Coronary artery (tissue), 2 donors: Measurements from ENCODE around the gene OR6X1.

Source experiments
- DNase-seq: peaks from one replicate; pipeline ENCODE4 v3.0.0-alpha.2; 2017; ENCODE audit warnings: low spot score
- H3K27ac ChIP-seq, 2 donors: fragments of 200-600 bp; sonication (generic); one replicate each; pipeline ENCODE4 v1.5.1; 2016 to 2019
- H3K4me3 ChIP-seq: fragments of 200-600 bp; sonication (generic); 2 replicates; pipeline ENCODE4 v1.5.1; 2016; ENCODE audit warnings: mild to moderate bottlenecking, moderate library complexity
- CTCF ChIP-seq: fragments of 200-600 bp; sonication (generic); IDR thresholded peaks from one replicate; pipeline ENCODE4 v1.5.1; 2019; ENCODE audit warnings: antibody characterized with exemption

OR6X1 gene

GRCh38 chr11:123742031-123742723 is 12.1 kb downstream of the OR6X1 start:
- no peak for TF ChIP-seq CTCF
- Histone ChIP-seq H3K4me3 (peak overlapping the region; percentile 89), H3K27ac (peak overlapping the region in 1 of 2 donors; percentile 61)
- no peak for DNase-seq

GRCh38 chr11:123741159-123742030 is 12.9 kb downstream of the OR6X1 start, which contains the start of gene ZNF202:
TSS of gene ZNF202 (minus strand) at chr11:123741660. CDS start at chr11:123730888, 10,772 bp downstream.
- H3K4me3 ChIP-seq = peak within 1 kb of the TSS; percentile 89
- no peak for TF ChIP-seq CTCF
- peak within 1 kb of the TSS; percentile 61 to 86 for H3K27ac ChIP-seq
- DNase-seq = peak; percentile 93

GRCh38 chr11:123740787-123741158 is 13.5 kb downstream of the OR6X1 start:
- H3K4me3 ChIP-seq = peak overlapping the region; percentile 89
- peak overlapping the region; percentile 61 to 86 for H3K27ac ChIP-seq
- no peak for TF ChIP-seq CTCF
- no peak for DNase-seq

- Histone ChIP-seq H3K4me3 (no peak overlapping the region), H3K27ac (no peak overlapping the region)
- no peak for DNase-seq
- TF ChIP-seq CTCF = no peak
Measured at GRCh38 chr11:123738374-123738773, 15.9 kb downstream of the OR6X1 start.

GRCh38 chr11:123736769-123737168 is 17.5 kb downstream of the OR6X1 start:
- no peak overlapping the region for H3K4me3 ChIP-seq
- DNase-seq = no peak
- H3K27ac ChIP-seq = no peak overlapping the region
- TF ChIP-seq CTCF = no peak

GRCh38 chr11:123729602-123730001 is 24.7 kb downstream of the OR6X1 start:
- Histone ChIP-seq H3K4me3 (no peak overlapping the region), H3K27ac (no peak overlapping the region)
- no peak for TF ChIP-seq CTCF
- DNase-seq = no peak
